WTC11 (cell line): ENCODE data around the gene SPIB. TPM values are rescaled to one million over a fixed set of nuclear protein-coding genes. Genes with fewer than 3 reads are reported as not detected.

Source experiments
- ATAC-seq: fragments of 200-7000 bp; cut with Tn5 transposase; 2 replicates; pipeline ENCODE4 v1.10.0; 2021; ENCODE audit warnings: mild to moderate bottlenecking, moderate library complexity
- CTCF ChIA-PET: fragments of 300-600 bp; sonication (Branson Sonifier 250); formaldehyde crosslinking; loops from one replicate; lab custom pipeline; 2021; ENCODE audit warnings: antibody characterized with exemption; lab: Charles Lee
- POLR2A ChIA-PET: fragments of 350-600 bp; sonication (Branson Sonifier 250); formaldehyde crosslinking; loops from one replicate; lab custom pipeline; 2021; ENCODE audit warnings: antibody characterized with exemption; lab: Charles Lee
- DNase-seq: peaks from one replicate; pipeline ENCODE4 v3.0.0; 2021; ENCODE audit warnings: low spot score
- H3K27ac Mint-ChIP-seq: 2 replicates; pipeline ENCODE4 v1.8.0; 2021; ENCODE audit warnings: mixed read lengths
- H3K27me3 Mint-ChIP-seq: 2 replicates; pipeline ENCODE4 v1.8.0; 2021; ENCODE audit warnings: low read depth, mild to moderate bottlenecking, moderate library complexity, mixed read lengths
- H3K36me3 Mint-ChIP-seq: 2 replicates; pipeline ENCODE4 v1.8.0; 2021; ENCODE audit warnings: mixed read lengths
- H3K4me1 Mint-ChIP-seq: 2 replicates; pipeline ENCODE4 v1.8.0; 2022; ENCODE audit warnings: mixed read lengths
- H3K4me3 Mint-ChIP-seq: 2 replicates; pipeline ENCODE4 v1.8.0; 2021; ENCODE audit warnings: mild to moderate bottlenecking, moderate library complexity, mixed read lengths
- H3K9me3 Mint-ChIP-seq: 2 replicates; pipeline ENCODE4 v1.8.0; 2021; ENCODE audit warnings: mixed read lengths
- GRHL2 ChIP-seq: fragments of 250-450 bp; sonication (Bioruptor Pico); IDR thresholded peaks from 2 replicates; pipeline ENCODE4 v1.8.0; 2022; ENCODE audit warnings: mild to moderate bottlenecking, moderate library complexity; ENCODE audit not compliant: insufficient replicate concordance, severe bottlenecking
- IRF2 ChIP-seq: sonication (generic); formaldehyde crosslinking; IDR thresholded peaks from 2 replicates; pipeline ENCODE4 v1.8.0; 2022; ENCODE audit warnings: low read depth, missing genetic modification reagents, borderline replicate concordance
- KAT7 ChIP-seq: sonication (generic); formaldehyde crosslinking; IDR thresholded peaks from 2 replicates; pipeline ENCODE4 v1.8.1; 2023; ENCODE audit warnings: missing genetic modification reagents, mild to moderate bottlenecking, borderline replicate concordance
- MXD4 ChIP-seq: fragments of 250-450 bp; sonication (Bioruptor Pico); IDR thresholded peaks from 2 replicates; pipeline ENCODE4 v1.8.0; 2021; ENCODE audit warnings: mild to moderate bottlenecking, moderate library complexity, borderline replicate concordance
- MYBL2 ChIP-seq: sonication (generic); formaldehyde crosslinking; IDR thresholded peaks from 2 replicates; pipeline ENCODE4 v1.8.1; 2023; ENCODE audit warnings: mild to moderate bottlenecking, moderate library complexity, missing genetic modification reagents
- NFATC4 ChIP-seq: fragments of 250-450 bp; sonication (Bioruptor Pico); IDR thresholded peaks from 2 replicates; pipeline ENCODE4 v1.9.0; 2021; ENCODE audit warnings: mild to moderate bottlenecking
- NR2C2 ChIP-seq: sonication (generic); formaldehyde crosslinking; IDR thresholded peaks from 2 replicates; pipeline ENCODE4 v1.8.0; 2022; ENCODE audit warnings: mild to moderate bottlenecking, missing genetic modification reagents
- PRRX2 ChIP-seq: fragments of 250-450 bp; sonication (Bioruptor Pico); IDR thresholded peaks from 2 replicates; pipeline ENCODE4 v1.8.0; 2021; ENCODE audit warnings: mild to moderate bottlenecking
- SP1 ChIP-seq: sonication (generic); formaldehyde crosslinking; conservative IDR thresholded peaks from 2 replicates; pipeline ENCODE4 v1.8.1; 2022; ENCODE audit warnings: missing genetic modification reagents
- ZBTB21 ChIP-seq: sonication (generic); formaldehyde crosslinking; IDR thresholded peaks from 2 replicates; pipeline ENCODE4 v1.8.1; 2023; ENCODE audit warnings: mild to moderate bottlenecking, missing genetic modification reagents, borderline replicate concordance
- ZNF317 ChIP-seq: sonication (generic); formaldehyde crosslinking; IDR thresholded peaks from 2 replicates; pipeline ENCODE4 v1.8.1; 2023; ENCODE audit warnings: low read depth, mild to moderate bottlenecking, moderate library complexity, missing genetic modification reagents, borderline replicate concordance
- total RNA-seq: library from RNA; stranded (reverse); gene quantifications from 3 replicates; pipeline ENCODE4 v1.2.3, GENCODE V29; 2021
- TF ChIP-seq, protein P1 (sequence below): sonication (generic); formaldehyde crosslinking; IDR thresholded peaks from 2 replicates; pipeline ENCODE4 v1.8.0; 2022; ENCODE audit warnings: mild to moderate bottlenecking, missing genetic modification reagents
- TF ChIP-seq, protein P2 (sequence below): sonication (generic); formaldehyde crosslinking; IDR thresholded peaks from 2 replicates; pipeline ENCODE4 v1.8.0; 2022; ENCODE audit warnings: missing genetic modification reagents
- TF ChIP-seq, protein P3 (sequence below): sonication (generic); formaldehyde crosslinking; IDR thresholded peaks from 2 replicates; pipeline ENCODE4 v1.8.1; 2023; ENCODE audit warnings: mild to moderate bottlenecking, missing genetic modification reagents, moderate library complexity
- TF ChIP-seq, protein P4 (sequence below): sonication (generic); formaldehyde crosslinking; IDR thresholded peaks from 2 replicates; pipeline ENCODE4 v1.8.1; 2023; ENCODE audit warnings: mild to moderate bottlenecking, missing genetic modification reagents
- TF ChIP-seq, protein P5 (sequence below): sonication (generic); formaldehyde crosslinking; IDR thresholded peaks from 2 replicates; pipeline ENCODE4 v1.8.0; 2022; ENCODE audit warnings: mild to moderate bottlenecking, missing genetic modification reagents
- TF ChIP-seq, protein P6 (sequence below): sonication (generic); formaldehyde crosslinking; IDR thresholded peaks from 2 replicates; pipeline ENCODE4 v1.8.0; 2023; ENCODE audit warnings: missing genetic modification reagents

Gene SPIB
- total RNA-seq, 1 experiment from 2014 or later: 4.7 TPM

DNA sequence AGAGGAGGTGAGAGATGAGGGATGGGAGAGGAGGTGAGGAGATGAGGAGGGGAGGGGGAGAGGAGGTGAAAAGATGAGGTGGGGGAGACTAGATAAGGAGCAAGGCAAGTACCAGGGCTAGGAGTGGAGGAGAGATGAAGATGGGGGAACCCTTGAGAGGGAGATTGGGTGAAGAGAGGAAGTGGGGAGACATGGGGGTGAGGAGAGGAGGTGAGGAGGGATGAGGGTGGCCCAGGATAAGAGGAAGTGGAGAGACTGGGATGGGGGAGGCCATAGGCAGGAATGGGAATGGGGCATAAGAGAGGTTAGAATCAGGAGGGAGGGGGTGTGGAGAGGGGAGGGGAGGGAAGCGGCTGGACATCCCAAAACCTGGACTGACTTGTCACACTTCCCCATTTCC, 40.9 kb downstream of the SPIB start:
- peaks cover 9% of the 10 kb centered on the region for H3K9me3 Mint-ChIP-seq
- no peaks in the 10 kb centered on the region; the same call in 1 of the 2 replicates for H3K27me3 Mint-ChIP-seq
- no peak for ATAC-seq
- no peak overlapping the region for H3K27ac Mint-ChIP-seq
- CTCF ChIA-PET: interaction anchor here (0.6 to 1.8 kb wide), 5 partner anchors 25 to 147 kb away, joined by 3 to 30 read pairs (median 4); partner anchors contain the start of gene KCNC3
- no peak overlapping the region for H3K4me3 Mint-ChIP-seq
- H3K4me1 Mint-ChIP-seq: no peaks in the 10 kb centered on the region
- TF ChIP-seq SP1 (CRISPR knock-in tag) (no peak), PRRX2 (CRISPR knock-in tag) (no peak), ZBTB21 (no peak), KAT7 (CRISPR knock-in tag) (no peak), IRF2 (CRISPR knock-in tag) (no peak), ZNF317 (CRISPR knock-in tag) (no peak), NFATC4 (CRISPR knock-in tag) (no peak), GRHL2 (no peak), MYBL2 (CRISPR knock-in tag) (no peak), NR2C2 (CRISPR knock-in tag) (no peak), MXD4 (CRISPR knock-in tag) (no peak)
- TF ChIP-seq, protein P1, sequence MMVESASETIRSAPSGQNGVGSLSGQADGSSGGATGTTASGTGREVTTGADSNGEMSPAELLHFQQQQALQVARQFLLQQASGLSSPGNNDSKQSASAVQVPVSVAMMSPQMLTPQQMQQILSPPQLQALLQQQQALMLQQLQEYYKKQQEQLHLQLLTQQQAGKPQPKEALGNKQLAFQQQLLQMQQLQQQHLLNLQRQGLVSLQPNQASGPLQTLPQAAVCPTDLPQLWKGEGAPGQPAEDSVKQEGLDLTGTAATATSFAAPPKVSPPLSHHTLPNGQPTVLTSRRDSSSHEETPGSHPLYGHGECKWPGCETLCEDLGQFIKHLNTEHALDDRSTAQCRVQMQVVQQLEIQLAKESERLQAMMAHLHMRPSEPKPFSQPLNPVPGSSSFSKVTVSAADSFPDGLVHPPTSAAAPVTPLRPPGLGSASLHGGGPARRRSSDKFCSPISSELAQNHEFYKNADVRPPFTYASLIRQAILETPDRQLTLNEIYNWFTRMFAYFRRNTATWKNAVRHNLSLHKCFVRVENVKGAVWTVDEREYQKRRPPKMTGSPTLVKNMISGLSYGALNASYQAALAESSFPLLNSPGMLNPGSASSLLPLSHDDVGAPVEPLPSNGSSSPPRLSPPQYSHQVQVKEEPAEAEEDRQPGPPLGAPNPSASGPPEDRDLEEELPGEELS (CRISPR knock-in tag): no peak
- TF ChIP-seq, protein P2, sequence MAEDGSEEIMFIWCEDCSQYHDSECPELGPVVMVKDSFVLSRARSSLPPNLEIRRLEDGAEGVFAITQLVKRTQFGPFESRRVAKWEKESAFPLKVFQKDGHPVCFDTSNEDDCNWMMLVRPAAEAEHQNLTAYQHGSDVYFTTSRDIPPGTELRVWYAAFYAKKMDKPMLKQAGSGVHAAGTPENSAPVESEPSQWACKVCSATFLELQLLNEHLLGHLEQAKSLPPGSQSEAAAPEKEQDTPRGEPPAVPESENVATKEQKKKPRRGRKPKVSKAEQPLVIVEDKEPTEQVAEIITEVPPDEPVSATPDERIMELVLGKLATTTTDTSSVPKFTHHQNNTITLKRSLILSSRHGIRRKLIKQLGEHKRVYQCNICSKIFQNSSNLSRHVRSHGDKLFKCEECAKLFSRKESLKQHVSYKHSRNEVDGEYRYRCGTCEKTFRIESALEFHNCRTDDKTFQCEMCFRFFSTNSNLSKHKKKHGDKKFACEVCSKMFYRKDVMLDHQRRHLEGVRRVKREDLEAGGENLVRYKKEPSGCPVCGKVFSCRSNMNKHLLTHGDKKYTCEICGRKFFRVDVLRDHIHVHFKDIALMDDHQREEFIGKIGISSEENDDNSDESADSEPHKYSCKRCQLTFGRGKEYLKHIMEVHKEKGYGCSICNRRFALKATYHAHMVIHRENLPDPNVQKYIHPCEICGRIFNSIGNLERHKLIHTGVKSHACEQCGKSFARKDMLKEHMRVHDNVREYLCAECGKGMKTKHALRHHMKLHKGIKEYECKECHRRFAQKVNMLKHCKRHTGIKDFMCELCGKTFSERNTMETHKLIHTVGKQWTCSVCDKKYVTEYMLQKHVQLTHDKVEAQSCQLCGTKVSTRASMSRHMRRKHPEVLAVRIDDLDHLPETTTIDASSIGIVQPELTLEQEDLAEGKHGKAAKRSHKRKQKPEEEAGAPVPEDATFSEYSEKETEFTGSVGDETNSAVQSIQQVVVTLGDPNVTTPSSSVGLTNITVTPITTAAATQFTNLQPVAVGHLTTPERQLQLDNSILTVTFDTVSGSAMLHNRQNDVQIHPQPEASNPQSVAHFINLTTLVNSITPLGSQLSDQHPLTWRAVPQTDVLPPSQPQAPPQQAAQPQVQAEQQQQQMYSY (CRISPR knock-in tag): no peak
- TF ChIP-seq, protein P3, sequence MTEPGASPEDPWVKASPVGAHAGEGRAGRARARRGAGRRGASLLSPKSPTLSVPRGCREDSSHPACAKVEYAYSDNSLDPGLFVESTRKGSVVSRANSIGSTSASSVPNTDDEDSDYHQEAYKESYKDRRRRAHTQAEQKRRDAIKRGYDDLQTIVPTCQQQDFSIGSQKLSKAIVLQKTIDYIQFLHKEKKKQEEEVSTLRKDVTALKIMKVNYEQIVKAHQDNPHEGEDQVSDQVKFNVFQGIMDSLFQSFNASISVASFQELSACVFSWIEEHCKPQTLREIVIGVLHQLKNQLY (CRISPR knock-in tag): no peak
- TF ChIP-seq, protein P4, sequence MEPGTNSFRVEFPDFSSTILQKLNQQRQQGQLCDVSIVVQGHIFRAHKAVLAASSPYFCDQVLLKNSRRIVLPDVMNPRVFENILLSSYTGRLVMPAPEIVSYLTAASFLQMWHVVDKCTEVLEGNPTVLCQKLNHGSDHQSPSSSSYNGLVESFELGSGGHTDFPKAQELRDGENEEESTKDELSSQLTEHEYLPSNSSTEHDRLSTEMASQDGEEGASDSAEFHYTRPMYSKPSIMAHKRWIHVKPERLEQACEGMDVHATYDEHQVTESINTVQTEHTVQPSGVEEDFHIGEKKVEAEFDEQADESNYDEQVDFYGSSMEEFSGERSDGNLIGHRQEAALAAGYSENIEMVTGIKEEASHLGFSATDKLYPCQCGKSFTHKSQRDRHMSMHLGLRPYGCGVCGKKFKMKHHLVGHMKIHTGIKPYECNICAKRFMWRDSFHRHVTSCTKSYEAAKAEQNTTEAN (CRISPR knock-in tag): no peak
- TF ChIP-seq, protein P5, sequence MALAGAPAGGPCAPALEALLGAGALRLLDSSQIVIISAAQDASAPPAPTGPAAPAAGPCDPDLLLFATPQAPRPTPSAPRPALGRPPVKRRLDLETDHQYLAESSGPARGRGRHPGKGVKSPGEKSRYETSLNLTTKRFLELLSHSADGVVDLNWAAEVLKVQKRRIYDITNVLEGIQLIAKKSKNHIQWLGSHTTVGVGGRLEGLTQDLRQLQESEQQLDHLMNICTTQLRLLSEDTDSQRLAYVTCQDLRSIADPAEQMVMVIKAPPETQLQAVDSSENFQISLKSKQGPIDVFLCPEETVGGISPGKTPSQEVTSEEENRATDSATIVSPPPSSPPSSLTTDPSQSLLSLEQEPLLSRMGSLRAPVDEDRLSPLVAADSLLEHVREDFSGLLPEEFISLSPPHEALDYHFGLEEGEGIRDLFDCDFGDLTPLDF: no peak
- TF ChIP-seq, protein P6, sequence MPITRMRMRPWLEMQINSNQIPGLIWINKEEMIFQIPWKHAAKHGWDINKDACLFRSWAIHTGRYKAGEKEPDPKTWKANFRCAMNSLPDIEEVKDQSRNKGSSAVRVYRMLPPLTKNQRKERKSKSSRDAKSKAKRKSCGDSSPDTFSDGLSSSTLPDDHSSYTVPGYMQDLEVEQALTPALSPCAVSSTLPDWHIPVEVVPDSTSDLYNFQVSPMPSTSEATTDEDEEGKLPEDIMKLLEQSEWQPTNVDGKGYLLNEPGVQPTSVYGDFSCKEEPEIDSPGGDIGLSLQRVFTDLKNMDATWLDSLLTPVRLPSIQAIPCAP (CRISPR knock-in tag): no peak
- DNase-seq: no peak
- POLR2A ChIA-PET: no interaction called here
- no peaks in the 10 kb centered on the region for H3K36me3 Mint-ChIP-seq
